Activated naive CD8-positive, alpha-beta T cell treated with anti-CD3 and anti-CD28 coated beads, Interleukin-2, amount 50 U/mL, for 24 hours (primary cell): ENCODE measurements around the gene RAD17.
"Not testable (repeated sequence)": the region's sequence is repeated elsewhere in the genome, so short reads cannot be mapped to it uniquely, and the experiment has no call there.

ENCODE experiments used
- ATAC-seq: fragments of 150-1000 bp; cut with Tn5 transposase; one replicate; pipeline ENCODE4 v1.10.0; 2021
- DNase-seq: peaks from one replicate; pipeline ENCODE4 v3.0.0; 2021
- H3K27ac Mint-ChIP-seq: one replicate; pipeline ENCODE4 v1.8.0; 2021; ENCODE audit warnings: mild to moderate bottlenecking, mixed read lengths
- H3K27me3 Mint-ChIP-seq: one replicate; pipeline ENCODE4 v1.8.0; 2021; ENCODE audit warnings: mixed read lengths
- H3K36me3 Mint-ChIP-seq: one replicate; pipeline ENCODE4 v1.8.0; 2021; ENCODE audit warnings: low read depth, mixed read lengths
- H3K4me1 Mint-ChIP-seq: one replicate; pipeline ENCODE4 v1.8.0; 2021; ENCODE audit warnings: mixed read lengths
- H3K4me3 Mint-ChIP-seq: one replicate; pipeline ENCODE4 v1.8.0; 2021; ENCODE audit warnings: mild to moderate bottlenecking, moderate library complexity, mixed read lengths
- H3K9me3 Mint-ChIP-seq: one replicate; pipeline ENCODE4 v1.8.0; 2021; ENCODE audit warnings: mixed read lengths

RAD17 gene, protein sequence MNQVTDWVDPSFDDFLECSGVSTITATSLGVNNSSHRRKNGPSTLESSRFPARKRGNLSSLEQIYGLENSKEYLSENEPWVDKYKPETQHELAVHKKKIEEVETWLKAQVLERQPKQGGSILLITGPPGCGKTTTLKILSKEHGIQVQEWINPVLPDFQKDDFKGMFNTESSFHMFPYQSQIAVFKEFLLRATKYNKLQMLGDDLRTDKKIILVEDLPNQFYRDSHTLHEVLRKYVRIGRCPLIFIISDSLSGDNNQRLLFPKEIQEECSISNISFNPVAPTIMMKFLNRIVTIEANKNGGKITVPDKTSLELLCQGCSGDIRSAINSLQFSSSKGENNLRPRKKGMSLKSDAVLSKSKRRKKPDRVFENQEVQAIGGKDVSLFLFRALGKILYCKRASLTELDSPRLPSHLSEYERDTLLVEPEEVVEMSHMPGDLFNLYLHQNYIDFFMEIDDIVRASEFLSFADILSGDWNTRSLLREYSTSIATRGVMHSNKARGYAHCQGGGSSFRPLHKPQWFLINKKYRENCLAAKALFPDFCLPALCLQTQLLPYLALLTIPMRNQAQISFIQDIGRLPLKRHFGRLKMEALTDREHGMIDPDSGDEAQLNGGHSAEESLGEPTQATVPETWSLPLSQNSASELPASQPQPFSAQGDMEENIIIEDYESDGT

DNA sequence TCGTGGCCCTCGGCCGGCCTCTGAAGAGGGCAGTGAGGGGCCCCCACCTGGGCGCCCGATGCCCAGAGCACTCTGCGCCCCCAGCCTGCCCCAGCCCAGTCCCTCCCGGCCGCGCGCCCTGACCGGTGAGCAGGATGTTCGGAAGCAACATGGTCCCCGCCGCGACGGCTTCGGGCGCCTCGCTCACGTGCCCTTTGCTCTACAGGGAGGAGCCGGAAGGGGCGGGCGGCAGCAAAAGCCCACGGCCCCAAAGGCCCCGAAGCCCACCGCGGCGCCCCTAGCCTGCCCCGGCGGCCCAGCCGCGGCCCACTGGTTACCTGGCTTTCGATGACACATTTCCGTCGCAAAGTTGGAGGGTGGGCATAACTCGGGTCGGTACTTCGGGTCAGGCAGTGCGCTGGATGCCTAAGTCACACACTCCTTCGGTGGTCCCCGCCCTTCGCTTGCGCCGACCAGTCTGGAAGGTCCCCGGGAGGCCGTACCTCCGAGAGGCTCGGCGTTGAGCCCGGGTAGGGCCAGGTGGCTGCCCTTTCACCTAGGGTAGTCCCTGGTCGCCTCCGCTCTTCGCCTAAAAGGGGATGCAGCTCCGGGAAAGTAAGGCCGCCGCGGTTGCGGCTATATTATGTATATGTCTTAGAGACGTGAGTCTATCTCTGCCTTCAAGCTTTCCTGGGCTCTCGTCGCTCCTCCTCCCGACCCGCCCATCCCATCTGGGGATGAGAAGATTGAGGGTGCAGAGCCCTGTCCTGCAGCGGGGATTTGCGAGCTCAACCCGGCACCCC, at the start of gene RAD17, which contains the start of the genes AK6 and TAF9:
TSS of gene RAD17 (plus strand) at position 479 of the 782 bp plus-strand sequence. CDS start 2,391 bp downstream, outside the sequence.
TSS of gene AK6 (minus strand) at position 181 of the 782 bp plus-strand sequence. CDS start at position 151, 30 bp downstream.
TSS of gene TAF9 (minus strand) at position 181 of the 782 bp plus-strand sequence. CDS start 3,783 bp downstream, outside the sequence.
- ATAC-seq (peak; percentile 96), DNase-seq (peak; percentile 95)
- H3K36me3 Mint-ChIP-seq: peaks cover 35% of the 10 kb centered on the region
- peaks cover 46% of the 10 kb centered on the region for H3K4me1 Mint-ChIP-seq
- peak within 1 kb of the TSS; percentile 99 for H3K4me3 Mint-ChIP-seq
- peak within 1 kb of the TSS; percentile 98 for H3K27ac Mint-ChIP-seq
- no peaks in the 10 kb centered on the region for H3K27me3 Mint-ChIP-seq
- no peaks in the 10 kb centered on the region for H3K9me3 Mint-ChIP-seq

DNA sequence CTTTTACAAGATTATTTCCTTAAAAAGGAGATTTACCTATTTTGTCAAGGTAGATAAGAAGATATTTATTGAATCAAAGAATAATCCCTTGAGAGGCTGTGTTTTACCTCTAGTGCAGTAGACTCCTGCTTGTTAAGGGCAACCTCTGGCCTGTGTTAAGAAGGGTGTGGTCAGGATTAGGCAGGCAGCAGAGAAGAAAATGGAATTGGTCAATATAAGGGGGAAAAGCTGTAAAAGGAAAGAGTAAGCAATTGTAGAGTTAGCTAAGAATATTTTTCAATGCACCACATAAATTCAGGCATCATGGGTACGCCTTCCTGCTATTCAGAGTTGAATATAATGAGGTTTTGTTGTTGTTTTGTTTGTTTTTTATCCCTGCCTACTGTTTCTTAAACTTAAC, 43.3 kb upstream of the RAD17 start:
- ATAC-seq (no peak), DNase-seq (no peak)
- Mint-ChIP-seq H3K9me3 (no peaks in the 10 kb centered on the region), H3K4me3 (no peak overlapping the region), H3K36me3 (peaks cover 2% of the 10 kb centered on the region), H3K27me3 (no peaks in the 10 kb centered on the region), H3K27ac (no peak overlapping the region), H3K4me1 (no peaks in the 10 kb centered on the region)

DNA sequence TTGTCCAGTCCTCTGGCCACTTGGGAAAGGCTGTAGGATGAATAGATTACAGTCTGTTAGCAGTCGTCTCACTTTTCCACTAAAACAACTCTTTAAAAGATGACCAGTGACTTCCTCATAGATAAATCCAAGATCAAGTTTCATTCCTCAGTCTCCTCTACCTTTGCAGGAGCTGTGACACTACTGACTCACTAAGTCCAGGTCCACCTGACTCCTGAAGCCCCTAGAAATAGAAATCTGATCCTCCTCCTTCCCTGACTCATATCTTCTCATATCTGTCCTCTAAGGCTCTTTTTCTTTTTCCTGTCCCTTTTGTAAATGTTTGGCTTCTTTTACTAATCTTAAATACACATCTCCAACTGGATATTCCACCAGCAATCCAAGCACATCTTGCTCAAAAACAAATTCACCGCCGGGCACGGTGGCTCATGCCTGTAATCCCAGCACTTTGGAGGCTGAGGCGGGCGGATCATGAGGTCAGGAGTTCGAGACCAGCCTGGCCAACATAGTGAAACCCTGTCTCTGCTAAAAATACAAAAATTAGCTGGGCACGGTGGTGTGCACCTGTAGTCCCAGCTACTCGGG, 39.6 kb upstream of the RAD17 start:
- Mint-ChIP-seq H3K27ac (no peak overlapping the region), H3K9me3 (peaks cover 3% of the 10 kb centered on the region), H3K4me3 (no peak overlapping the region)

DNA sequence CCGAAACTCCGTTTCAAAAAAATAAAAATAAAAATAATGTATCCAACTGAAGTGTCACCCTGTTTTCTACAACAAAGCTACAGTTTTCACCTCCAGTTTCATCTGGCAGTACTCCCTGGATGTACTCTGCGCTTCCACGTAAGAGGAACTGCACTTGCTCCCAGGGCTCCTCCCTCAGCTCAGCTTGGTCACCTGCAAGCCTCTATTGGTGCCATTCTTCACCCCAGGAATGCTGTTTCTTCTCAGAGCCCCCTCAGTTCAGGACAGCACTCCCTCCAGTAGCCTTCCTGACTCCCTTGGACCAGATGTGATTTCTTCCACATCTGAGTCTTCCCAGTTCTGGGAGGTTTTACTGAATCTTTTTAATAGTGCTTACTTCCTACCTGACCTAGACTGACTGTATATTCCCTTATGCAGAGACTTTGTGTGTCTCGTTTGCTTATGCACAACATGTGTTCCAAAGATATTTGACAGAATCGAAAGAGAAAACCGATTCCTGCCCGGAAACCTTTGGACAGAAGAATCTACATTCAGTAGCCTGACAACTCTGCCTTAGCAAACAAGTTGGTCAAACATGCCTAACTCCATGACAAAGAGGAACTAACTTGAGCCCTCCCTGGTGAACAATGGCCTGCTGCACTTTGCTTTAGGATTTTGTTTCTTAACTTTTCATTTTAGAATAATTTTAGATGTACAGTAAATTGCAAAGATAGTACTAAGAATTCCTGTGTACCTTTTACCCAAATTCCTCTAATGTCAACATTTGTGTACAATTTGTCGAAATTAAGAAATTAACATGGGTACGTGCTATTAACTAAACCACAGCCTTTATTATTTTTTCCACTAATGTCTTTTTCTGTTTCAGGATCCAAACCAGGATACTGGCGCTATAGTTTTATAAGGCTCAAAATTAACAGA, 37.8 kb upstream of the RAD17 start:
- H3K4me3 Mint-ChIP-seq: peak overlapping the region; percentile 85
- H3K27ac Mint-ChIP-seq: peak overlapping the region; percentile 95
- H3K4me1 Mint-ChIP-seq: peaks cover 21% of the 10 kb centered on the region
- H3K36me3 Mint-ChIP-seq: peaks cover 2% of the 10 kb centered on the region
- no peaks in the 10 kb centered on the region for H3K27me3 Mint-ChIP-seq
- DNase-seq (no peak), ATAC-seq (no peak)
- peaks cover 3% of the 10 kb centered on the region for H3K9me3 Mint-ChIP-seq

More for the DNA sequence above, 39.6 kb upstream of the RAD17 start:
- DNase-seq (no peak), ATAC-seq (no peak)
- no peaks in the 10 kb centered on the region for H3K27me3 Mint-ChIP-seq
- H3K4me1 Mint-ChIP-seq: peaks cover 19% of the 10 kb centered on the region
- peaks cover 2% of the 10 kb centered on the region for H3K36me3 Mint-ChIP-seq

DNA sequence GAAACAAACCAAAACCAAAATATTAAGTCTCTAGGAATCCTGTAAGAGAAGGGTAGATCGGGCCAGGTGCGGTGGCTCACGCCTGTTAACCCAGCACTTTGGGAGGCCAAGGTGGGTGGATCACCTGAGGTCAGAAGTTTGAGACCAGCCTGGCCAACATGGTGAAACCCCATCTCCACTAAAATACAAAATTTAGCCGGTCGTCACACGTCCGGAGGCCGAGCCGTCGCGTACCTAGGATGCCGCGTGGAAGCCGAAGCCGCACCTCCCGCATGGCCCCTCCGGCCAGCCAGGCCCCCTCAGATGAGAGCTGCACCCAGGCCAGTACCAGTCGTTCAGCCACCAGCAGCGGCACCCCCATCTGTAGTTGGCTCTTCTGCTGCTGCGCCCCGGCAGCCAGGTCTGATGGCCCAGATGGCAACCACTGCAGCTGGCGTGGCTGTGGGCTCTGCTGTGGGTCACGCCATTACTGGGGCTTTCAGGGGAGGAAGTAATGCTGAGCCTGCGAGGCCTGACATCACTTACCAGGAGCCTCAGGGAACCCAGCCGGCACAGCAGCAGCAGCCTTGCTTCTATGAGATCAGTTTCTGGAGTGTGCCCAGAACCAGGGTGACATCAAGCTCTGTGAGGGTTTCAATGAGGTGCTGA, 35.8 kb upstream of the RAD17 start:
- not testable (repeated sequence) for H3K9me3 Mint-ChIP-seq, H3K27ac Mint-ChIP-seq, H3K4me3 Mint-ChIP-seq, H3K36me3 Mint-ChIP-seq, ATAC-seq, H3K27me3 Mint-ChIP-seq, DNase-seq
- H3K4me1 Mint-ChIP-seq: peaks cover 21% of the 10 kb centered on the region

DNA sequence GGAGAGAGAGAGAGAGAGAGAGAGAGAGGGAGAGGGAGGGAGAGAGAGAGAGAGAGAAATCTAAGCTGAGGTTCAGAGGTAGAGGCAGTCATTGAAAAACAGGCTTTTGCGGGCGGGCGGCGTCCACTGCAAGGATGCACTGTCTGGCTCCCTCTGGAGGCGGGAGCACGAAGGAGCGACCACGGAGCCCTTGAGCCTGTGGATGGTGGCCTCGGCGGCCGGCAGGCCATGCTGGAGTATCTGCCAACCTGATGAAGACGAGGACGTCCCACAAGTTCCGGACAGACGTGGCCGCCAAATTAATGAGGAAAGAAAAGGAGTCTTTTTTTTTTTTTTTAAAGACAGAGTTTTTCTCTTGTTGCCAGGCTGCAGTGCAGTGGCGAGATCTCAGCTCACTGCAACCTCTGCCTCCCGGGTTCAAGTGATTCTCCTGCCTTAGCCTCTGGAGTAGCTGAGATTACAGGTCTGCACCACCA, 34.8 kb upstream of the RAD17 start:
- DNase-seq (peak; percentile 82), ATAC-seq (peak; percentile 79)
- Mint-ChIP-seq H3K4me1 (peaks cover 21% of the 10 kb centered on the region), H3K36me3 (peaks cover 2% of the 10 kb centered on the region), H3K27me3 (no peaks in the 10 kb centered on the region), H3K9me3 (peaks cover 3% of the 10 kb centered on the region), H3K27ac (no peak overlapping the region), H3K4me3 (no peak overlapping the region)

DNA sequence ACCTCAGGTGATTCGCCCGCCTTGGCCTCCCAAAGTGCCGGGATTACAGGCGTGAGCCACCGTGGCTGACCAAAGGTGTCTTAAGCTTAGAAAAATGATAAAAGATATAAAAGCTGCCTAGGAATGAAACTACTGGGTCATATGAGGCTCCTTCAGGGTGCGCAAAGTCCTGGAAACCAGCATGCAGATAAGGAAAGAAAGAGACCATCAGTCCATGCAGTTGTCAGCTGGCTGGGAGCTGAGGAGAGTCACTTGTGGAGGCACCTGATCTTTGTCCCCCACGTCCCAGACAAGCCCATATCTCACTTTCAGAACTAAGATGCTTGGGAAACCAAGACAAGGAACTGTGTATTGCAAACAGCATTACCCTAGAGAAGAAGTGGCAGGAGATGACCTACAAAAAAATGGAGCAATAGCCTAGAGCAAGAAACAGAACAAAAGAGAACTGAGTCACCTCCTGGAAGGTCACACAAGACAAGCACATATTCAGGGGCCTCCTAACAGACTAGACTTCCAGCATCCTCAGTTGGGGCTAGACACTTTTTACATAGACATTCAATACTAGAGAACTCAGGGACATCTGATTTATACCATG, 34.2 kb upstream of the RAD17 start:
- Mint-ChIP-seq H3K27ac (no peak overlapping the region), H3K27me3 (no peaks in the 10 kb centered on the region), H3K4me3 (no peak overlapping the region), H3K4me1 (peaks cover 21% of the 10 kb centered on the region), H3K36me3 (peaks cover 2% of the 10 kb centered on the region), H3K9me3 (peaks cover 3% of the 10 kb centered on the region)
- ATAC-seq: no peak
- no peak for DNase-seq

DNA sequence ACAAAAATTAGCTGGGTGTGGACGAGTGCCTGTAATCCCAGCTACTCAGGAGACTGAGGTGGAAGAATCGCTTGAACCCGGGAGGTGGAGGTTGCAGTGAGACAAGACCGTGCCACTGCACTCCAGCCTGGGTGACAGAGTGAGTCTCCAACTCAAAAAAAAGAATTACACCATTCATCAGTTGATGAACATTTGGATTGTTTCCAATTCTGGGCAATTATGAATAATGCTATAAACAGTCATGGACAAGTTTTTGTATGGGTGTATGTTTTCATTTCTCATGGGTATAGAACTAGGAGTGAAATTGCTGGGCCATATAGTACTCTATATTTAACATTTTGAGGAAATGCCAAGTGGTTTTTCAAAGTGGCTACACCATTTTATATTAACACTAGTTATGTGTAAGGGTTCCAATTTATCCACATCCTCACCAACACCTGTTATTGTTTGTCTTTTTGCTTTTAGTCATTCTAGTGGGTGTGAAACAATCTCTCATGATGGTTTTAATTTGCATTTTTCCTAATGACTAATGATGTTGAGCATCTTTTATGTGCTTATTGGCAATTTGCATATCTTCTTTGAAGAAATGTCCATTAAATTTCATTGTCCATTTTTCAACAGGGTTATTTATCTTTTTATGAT, 28.0 kb upstream of the RAD17 start:
- no peaks in the 10 kb centered on the region for H3K4me1 Mint-ChIP-seq
- ATAC-seq (no peak), DNase-seq (no peak)
- H3K36me3 Mint-ChIP-seq: no peaks in the 10 kb centered on the region
- no peaks in the 10 kb centered on the region for H3K27me3 Mint-ChIP-seq
- H3K9me3 Mint-ChIP-seq: no peaks in the 10 kb centered on the region
- no peak overlapping the region for H3K4me3 Mint-ChIP-seq
- no peak overlapping the region for H3K27ac Mint-ChIP-seq

DNA sequence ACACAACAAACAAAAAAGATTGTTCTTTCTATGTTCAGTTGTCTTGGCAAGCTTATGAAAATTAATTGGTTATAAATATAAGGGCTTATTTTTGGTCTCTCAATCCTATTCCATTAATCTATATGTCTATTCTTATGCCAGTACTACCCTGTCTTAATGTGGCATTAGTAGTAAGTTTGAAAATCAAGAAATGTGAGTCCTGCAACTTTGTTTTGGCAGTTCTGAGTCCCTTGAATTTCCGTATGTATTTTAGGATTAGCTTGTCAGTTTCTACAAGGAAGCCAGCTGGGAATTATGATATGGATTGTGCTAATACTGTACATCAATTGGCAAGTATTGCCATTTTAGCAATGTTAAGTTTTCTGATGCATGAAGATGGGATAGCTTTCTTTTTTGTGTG, 26.5 kb upstream of the RAD17 start:
- DNase-seq: no peak
- no peaks in the 10 kb centered on the region for H3K4me1 Mint-ChIP-seq
- H3K4me3 Mint-ChIP-seq: no peak overlapping the region
- H3K27ac Mint-ChIP-seq: no peak overlapping the region
- no peaks in the 10 kb centered on the region for H3K9me3 Mint-ChIP-seq
- no peaks in the 10 kb centered on the region for H3K36me3 Mint-ChIP-seq
- no peaks in the 10 kb centered on the region for H3K27me3 Mint-ChIP-seq
- ATAC-seq: no peak

DNA sequence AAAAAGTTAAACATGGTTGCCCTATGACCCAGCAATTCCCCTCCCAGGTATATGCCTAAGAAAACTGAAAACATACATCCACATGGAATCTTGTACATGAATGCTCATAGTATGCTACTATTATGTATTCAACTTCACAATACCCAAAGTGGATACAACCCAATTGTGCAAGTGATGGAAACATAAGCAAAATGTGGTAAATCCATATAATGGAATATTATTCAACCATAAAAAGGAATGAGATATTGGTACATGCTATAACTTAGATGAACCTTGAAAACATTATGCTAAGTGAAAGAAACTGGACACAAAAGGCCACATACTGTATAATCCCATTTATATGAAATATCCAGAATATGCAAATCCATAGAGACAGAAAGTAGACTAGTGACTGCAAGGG, 19.0 kb upstream of the RAD17 start:
- H3K27ac Mint-ChIP-seq: no peak overlapping the region
- DNase-seq (no peak), ATAC-seq (no peak)
- no peaks in the 10 kb centered on the region for H3K4me1 Mint-ChIP-seq
- no peaks in the 10 kb centered on the region for H3K9me3 Mint-ChIP-seq
- H3K4me3 Mint-ChIP-seq: no peak overlapping the region
- peaks cover 25% of the 10 kb centered on the region for H3K36me3 Mint-ChIP-seq
- H3K27me3 Mint-ChIP-seq: no peaks in the 10 kb centered on the region

DNA sequence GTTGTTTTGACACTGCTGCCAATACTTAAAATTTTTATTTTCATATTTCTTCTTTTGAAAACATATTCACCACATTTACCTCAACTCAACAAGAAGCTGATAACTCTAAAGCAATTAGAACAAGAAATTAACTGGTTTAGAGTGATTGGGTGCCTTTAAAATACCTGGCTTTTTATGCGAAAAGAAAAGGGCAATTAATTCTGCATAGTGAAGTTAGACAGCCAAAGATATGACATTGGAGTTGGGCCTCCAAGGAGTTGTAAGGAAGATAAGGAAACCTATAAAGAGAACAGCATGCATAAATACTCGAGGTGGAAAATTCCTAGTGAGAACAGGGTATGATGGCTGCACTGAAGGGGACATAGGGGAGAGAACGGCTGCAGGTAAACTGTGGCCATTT, 9.9 kb upstream of the RAD17 start:
- H3K36me3 Mint-ChIP-seq: peaks cover 34% of the 10 kb centered on the region
- no peak overlapping the region for H3K27ac Mint-ChIP-seq

DNA sequence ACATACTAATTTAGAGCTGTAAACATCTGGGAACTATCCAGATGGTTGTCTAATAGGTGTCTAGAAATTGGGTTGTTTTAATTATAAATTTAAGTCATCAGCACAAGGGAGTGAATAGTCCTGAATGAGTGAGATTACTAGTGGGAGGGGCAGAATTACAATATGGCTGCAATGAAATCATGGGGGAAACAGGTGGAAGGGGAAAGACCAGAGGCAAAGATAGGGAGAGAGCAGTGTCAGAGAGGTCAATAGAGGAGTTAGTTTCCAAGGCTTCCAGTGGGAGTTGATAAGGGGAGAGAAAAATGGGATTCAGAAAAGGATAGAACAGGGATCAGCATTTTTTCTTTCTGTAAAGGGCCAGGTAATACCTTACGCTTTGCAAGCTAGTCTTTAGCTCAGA, 9.2 kb upstream of the RAD17 start:
- no peak for DNase-seq
- Mint-ChIP-seq H3K4me3 (no peak overlapping the region), H3K9me3 (no peaks in the 10 kb centered on the region), H3K4me1 (peaks cover 18% of the 10 kb centered on the region), H3K27ac (no peak overlapping the region), H3K27me3 (no peaks in the 10 kb centered on the region), H3K36me3 (peaks cover 41% of the 10 kb centered on the region)
- no peak for ATAC-seq

More for the DNA sequence above, 9.9 kb upstream of the RAD17 start:
- no peak overlapping the region for H3K4me3 Mint-ChIP-seq
- no peaks in the 10 kb centered on the region for H3K9me3 Mint-ChIP-seq
- H3K4me1 Mint-ChIP-seq: peaks cover 10% of the 10 kb centered on the region
- DNase-seq (no peak), ATAC-seq (no peak)
- H3K27me3 Mint-ChIP-seq: no peaks in the 10 kb centered on the region
